Activated CD8-positive, alpha-beta memory T cell treated with anti-CD3 and anti-CD28 coated beads for 1 hour (primary cell): ENCODE results near the gene ARCN1.

ENCODE experiments used
- DNase-seq, 2 donors: peaks; one replicate each; pipeline ENCODE4 v3.0.0-alpha.2; 2020; ENCODE audit warnings: low read depth in 1 of 2; ENCODE audit errors: extremely low read depth in 1 of 2

ARCN1 gene

GRCh38 chr11:118620529-118621070, 48.4 kb downstream of the ARCN1 start:
- no peak for DNase-seq

GRCh38 chr11:118621071-118621783, 49.0 kb downstream of the ARCN1 start:
- no peak for DNase-seq

- DNase-seq: no peak
These were observed 49.7 kb downstream of the ARCN1 start for GRCh38 chr11:118621784-118622375.

- DNase-seq: no peak
These were observed 50.4 kb downstream of the ARCN1 start for GRCh38 chr11:118622376-118623268.

- no peak for DNase-seq
These were observed 51.1 kb downstream of the ARCN1 start for GRCh38 chr11:118623269-118623655.

- DNase-seq: no peak
These were observed 53.0 kb downstream of the ARCN1 start for GRCh38 chr11:118625036-118625690.

GRCh38 chr11:118625976-118626375, 53.8 kb downstream of the ARCN1 start:
- DNase-seq: no peak

GRCh38 chr11:118627566-118627965, 55.4 kb downstream of the ARCN1 start:
- no peak for DNase-seq

- no peak for DNase-seq
These were observed 55.8 kb downstream of the ARCN1 start for GRCh38 chr11:118628031-118628430.

GRCh38 chr11:118628432-118628831, 56.2 kb downstream of the ARCN1 start:
- DNase-seq: no peak

- DNase-seq: no peak
These were observed 56.8 kb downstream of the ARCN1 start for GRCh38 chr11:118628861-118629549.

GRCh38 chr11:118629761-118630661, 57.8 kb downstream of the ARCN1 start:
- DNase-seq: no peak

GRCh38 chr11:118631142-118631909, 59.1 kb downstream of the ARCN1 start:
- DNase-seq: no peak

- no peak for DNase-seq
These were observed 60.5 kb downstream of the ARCN1 start for GRCh38 chr11:118632577-118633318.

- no peak for DNase-seq
These were observed 61.1 kb downstream of the ARCN1 start for GRCh38 chr11:118633319-118633690.

- no peak for DNase-seq
These were observed 61.8 kb downstream of the ARCN1 start for GRCh38 chr11:118633979-118634378.

- no peak for DNase-seq
These were observed 62.4 kb downstream of the ARCN1 start for GRCh38 chr11:118634431-118635236.
